Measurements from ENCODE around the gene ADAM12.

ADAM12 gene

DNA sequence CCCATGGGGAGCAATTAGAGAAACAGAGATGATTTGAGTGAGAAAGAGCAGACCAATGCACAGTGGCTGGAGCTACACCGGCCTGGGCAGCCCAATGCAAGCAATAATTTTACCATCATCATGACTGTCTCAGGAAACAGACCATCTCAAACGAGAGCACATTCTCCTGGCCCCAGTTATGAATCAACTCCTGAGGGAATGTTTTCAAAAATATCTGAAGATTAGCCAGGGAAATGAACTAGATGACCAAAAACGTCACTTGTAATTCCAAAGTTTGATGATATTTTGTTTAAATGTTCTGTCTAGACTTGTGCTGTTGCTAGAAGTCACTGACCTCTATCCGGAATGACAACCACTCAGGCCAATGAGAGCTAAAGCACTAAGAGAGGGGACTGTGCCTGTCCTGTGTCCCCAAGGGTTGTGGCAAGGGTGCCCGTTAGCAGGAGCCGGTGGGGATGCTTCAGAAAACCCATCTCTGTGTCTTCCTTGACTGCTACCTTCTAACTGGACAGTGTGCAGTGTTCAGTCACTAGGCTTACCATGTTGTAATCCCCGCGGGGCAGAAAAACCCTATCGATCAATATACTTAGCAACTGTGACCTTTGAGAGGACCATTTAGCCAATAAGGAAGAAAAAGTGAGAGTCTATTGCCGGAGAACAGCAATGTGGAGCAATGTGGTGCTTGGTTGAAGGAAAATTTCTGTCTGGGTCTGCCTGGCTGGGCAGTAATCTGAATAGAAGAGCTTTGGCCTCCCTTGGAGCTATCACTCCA is 202.4 kb downstream of the ADAM12 start:
- TF ChIP-seq CSDC2 (CRISPR knock-in tag; IDR thresholded peaks at IDR 0.05) (no peak), ESRRG (CRISPR knock-in tag; IDR thresholded peaks at IDR 0.05) (no peak), ISL1 (CRISPR knock-in tag; IDR thresholded peaks at IDR 0.05) (no peak), SNAI2 (CRISPR knock-in tag; IDR thresholded peaks at IDR 0.05) (no peak), GLIS3 (CRISPR knock-in tag; IDR thresholded peaks at IDR 0.05) (no peak), PPARA (CRISPR knock-in tag; IDR thresholded peaks at IDR 0.05; ENCODE audit: borderline replicate concordance) (no peak), BACH2 (CRISPR knock-in tag; IDR thresholded peaks at IDR 0.05; ENCODE audit: borderline replicate concordance) (no peak), TOX (CRISPR knock-in tag; IDR thresholded peaks at IDR 0.05; ENCODE audit: borderline replicate concordance) (no peak), ZFP30 (CRISPR knock-in tag; IDR thresholded peaks at IDR 0.05) (no peak), ZNF8 (CRISPR knock-in tag; IDR thresholded peaks at IDR 0.05) (no peak), ARNTL (CRISPR knock-in tag; IDR thresholded peaks at IDR 0.05; ENCODE audit: borderline replicate concordance, low read depth) (no peak), ZFP3 (CRISPR knock-in tag; IDR thresholded peaks at IDR 0.05) (no peak), TCF4 (CRISPR knock-in tag; IDR thresholded peaks at IDR 0.05; ENCODE audit: borderline replicate concordance) (no peak), ZNF70 (CRISPR knock-in tag; IDR thresholded peaks at IDR 0.05) (no peak)
- TF ChIP-seq, protein P1, sequence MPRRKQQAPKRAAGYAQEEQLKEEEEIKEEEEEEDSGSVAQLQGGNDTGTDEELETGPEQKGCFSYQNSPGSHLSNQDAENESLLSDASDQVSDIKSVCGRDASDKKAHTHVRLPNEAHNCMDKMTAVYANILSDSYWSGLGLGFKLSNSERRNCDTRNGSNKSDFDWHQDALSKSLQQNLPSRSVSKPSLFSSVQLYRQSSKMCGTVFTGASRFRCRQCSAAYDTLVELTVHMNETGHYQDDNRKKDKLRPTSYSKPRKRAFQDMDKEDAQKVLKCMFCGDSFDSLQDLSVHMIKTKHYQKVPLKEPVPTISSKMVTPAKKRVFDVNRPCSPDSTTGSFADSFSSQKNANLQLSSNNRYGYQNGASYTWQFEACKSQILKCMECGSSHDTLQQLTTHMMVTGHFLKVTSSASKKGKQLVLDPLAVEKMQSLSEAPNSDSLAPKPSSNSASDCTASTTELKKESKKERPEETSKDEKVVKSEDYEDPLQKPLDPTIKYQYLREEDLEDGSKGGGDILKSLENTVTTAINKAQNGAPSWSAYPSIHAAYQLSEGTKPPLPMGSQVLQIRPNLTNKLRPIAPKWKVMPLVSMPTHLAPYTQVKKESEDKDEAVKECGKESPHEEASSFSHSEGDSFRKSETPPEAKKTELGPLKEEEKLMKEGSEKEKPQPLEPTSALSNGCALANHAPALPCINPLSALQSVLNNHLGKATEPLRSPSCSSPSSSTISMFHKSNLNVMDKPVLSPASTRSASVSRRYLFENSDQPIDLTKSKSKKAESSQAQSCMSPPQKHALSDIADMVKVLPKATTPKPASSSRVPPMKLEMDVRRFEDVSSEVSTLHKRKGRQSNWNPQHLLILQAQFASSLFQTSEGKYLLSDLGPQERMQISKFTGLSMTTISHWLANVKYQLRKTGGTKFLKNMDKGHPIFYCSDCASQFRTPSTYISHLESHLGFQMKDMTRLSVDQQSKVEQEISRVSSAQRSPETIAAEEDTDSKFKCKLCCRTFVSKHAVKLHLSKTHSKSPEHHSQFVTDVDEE (CRISPR knock-in tag; IDR thresholded peaks at IDR 0.05), result no peak
- TF ChIP-seq, protein P2, sequence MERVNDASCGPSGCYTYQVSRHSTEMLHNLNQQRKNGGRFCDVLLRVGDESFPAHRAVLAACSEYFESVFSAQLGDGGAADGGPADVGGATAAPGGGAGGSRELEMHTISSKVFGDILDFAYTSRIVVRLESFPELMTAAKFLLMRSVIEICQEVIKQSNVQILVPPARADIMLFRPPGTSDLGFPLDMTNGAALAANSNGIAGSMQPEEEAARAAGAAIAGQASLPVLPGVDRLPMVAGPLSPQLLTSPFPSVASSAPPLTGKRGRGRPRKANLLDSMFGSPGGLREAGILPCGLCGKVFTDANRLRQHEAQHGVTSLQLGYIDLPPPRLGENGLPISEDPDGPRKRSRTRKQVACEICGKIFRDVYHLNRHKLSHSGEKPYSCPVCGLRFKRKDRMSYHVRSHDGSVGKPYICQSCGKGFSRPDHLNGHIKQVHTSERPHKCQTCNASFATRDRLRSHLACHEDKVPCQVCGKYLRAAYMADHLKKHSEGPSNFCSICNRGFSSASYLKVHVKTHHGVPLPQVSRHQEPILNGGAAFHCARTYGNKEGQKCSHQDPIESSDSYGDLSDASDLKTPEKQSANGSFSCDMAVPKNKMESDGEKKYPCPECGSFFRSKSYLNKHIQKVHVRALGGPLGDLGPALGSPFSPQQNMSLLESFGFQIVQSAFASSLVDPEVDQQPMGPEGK (CRISPR knock-in tag; IDR thresholded peaks at IDR 0.05; ENCODE audit: borderline replicate concordance), result no peak
- no peak for ATAC-seq

DNA sequence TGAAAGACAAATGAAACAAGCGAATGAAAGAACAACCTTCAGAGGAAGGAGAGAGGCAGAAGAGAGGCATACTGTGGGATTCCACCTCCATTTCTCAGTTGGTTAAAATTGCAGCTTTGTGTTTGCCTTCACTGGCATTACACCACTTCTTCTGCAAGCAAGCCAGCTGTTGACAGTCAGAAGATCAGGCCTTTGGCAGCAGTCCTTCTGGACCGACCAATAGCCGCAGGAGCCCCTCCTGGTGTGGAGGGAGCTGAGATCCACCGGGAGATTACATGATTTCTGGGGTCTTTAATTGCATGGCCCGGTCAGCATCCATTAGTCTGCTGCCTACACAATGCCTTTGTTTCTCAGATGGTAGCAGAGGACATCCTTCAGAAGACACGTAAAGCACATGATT is 206.7 kb downstream of the ADAM12 start:
- no peak for ATAC-seq
- TF ChIP-seq BACH2 (CRISPR knock-in tag; IDR thresholded peaks at IDR 0.05; ENCODE audit: borderline replicate concordance) (no peak), PPARA (CRISPR knock-in tag; IDR thresholded peaks at IDR 0.05; ENCODE audit: borderline replicate concordance) (no peak), RARB (CRISPR knock-in tag; IDR thresholded peaks at IDR 0.05) (no peak), TOX (CRISPR knock-in tag; IDR thresholded peaks at IDR 0.05; ENCODE audit: borderline replicate concordance) (no peak), ESRRG (CRISPR knock-in tag; IDR thresholded peaks at IDR 0.05) (no peak), OSR1 (CRISPR knock-in tag; IDR thresholded peaks at IDR 0.05) (no peak), SNAI2 (CRISPR knock-in tag; IDR thresholded peaks at IDR 0.05) (no peak), CSDC2 (CRISPR knock-in tag; IDR thresholded peaks at IDR 0.05) (no peak), ZC3H10 (CRISPR knock-in tag; IDR thresholded peaks at IDR 0.05) (no peak), TCF4 (CRISPR knock-in tag; IDR thresholded peaks at IDR 0.05; ENCODE audit: borderline replicate concordance) (no peak), ZNF565 (CRISPR knock-in tag; conservative IDR thresholded peaks at IDR 0.05; ENCODE audit: low read depth) (no peak), ZFP3 (CRISPR knock-in tag; IDR thresholded peaks at IDR 0.05) (no peak), ZNF70 (CRISPR knock-in tag; IDR thresholded peaks at IDR 0.05) (no peak), ARNTL (CRISPR knock-in tag; IDR thresholded peaks at IDR 0.05; ENCODE audit: borderline replicate concordance, low read depth) (no peak)
- TF ChIP-seq, protein P3, sequence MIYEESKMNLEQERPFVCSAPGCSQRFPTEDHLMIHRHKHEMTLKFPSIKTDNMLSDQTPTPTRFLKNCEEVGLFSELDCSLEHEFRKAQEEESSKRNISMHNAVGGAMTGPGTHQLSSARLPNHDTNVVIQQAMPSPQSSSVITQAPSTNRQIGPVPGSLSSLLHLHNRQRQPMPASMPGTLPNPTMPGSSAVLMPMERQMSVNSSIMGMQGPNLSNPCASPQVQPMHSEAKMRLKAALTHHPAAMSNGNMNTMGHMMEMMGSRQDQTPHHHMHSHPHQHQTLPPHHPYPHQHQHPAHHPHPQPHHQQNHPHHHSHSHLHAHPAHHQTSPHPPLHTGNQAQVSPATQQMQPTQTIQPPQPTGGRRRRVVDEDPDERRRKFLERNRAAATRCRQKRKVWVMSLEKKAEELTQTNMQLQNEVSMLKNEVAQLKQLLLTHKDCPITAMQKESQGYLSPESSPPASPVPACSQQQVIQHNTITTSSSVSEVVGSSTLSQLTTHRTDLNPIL (CRISPR knock-in tag; IDR thresholded peaks at IDR 0.05; ENCODE audit: low read depth), result no peak
- TF ChIP-seq, protein P4, sequence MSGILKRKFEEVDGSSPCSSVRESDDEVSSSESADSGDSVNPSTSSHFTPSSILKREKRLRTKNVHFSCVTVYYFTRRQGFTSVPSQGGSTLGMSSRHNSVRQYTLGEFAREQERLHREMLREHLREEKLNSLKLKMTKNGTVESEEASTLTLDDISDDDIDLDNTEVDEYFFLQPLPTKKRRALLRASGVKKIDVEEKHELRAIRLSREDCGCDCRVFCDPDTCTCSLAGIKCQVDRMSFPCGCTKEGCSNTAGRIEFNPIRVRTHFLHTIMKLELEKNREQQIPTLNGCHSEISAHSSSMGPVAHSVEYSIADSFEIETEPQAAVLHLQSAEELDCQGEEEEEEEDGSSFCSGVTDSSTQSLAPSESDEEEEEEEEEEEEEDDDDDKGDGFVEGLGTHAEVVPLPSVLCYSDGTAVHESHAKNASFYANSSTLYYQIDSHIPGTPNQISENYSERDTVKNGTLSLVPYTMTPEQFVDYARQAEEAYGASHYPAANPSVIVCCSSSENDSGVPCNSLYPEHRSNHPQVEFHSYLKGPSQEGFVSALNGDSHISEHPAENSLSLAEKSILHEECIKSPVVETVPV (CRISPR knock-in tag; IDR thresholded peaks at IDR 0.05), result no peak
- TF ChIP-seq, protein P1 (CRISPR knock-in tag; IDR thresholded peaks at IDR 0.05), result no peak
- TF ChIP-seq, protein P2 (CRISPR knock-in tag; IDR thresholded peaks at IDR 0.05; ENCODE audit: borderline replicate concordance), result no peak
